ENCODE data around the gene SNED1.

SNED1 gene

DNA sequence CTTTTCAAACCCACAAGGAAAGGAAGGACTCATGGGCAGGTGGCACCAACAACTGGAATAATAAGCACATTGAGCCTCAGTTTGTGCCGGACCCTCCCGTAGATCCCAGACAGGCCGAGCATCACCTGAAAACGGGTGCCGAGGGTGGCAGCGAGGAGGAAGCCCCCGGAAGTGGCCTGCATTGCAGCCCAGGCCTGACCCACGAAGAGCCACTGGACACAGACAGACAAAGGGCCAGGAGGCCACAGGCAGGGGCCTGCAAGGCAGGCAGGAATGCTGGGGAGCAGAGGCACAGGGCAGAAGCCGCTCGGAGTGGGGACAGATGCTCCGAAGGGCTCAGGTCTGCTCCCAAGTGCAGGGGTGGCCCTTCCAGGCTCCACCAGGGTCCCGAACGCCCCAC is 71.9 kb downstream of the SNED1 start:
- no peak for DNase-seq
- Mint-ChIP-seq H3K9me3 (no peaks in the 10 kb centered on the region), H3K36me3 (ENCODE audit: low read depth) (peaks cover 15% of the 10 kb centered on the region), H3K4me3 (no peak overlapping the region), H3K27me3 (no peaks in the 10 kb centered on the region), H3K27ac (no peak overlapping the region), H3K4me1 (ENCODE audit: low read depth) (no peaks in the 10 kb centered on the region)

- Mint-ChIP-seq H3K27ac (no peak overlapping the region), H3K36me3 (ENCODE audit: low read depth) (peaks cover 22% of the 10 kb centered on the region), H3K4me1 (ENCODE audit: low read depth) (no peaks in the 10 kb centered on the region), H3K4me3 (no peak overlapping the region), H3K27me3 (no peaks in the 10 kb centered on the region), H3K9me3 (no peaks in the 10 kb centered on the region)
- DNase-seq: no peak
These were observed 72.6 kb downstream of the SNED1 start for GRCh38 chr2:241070811-241071676.

DNA sequence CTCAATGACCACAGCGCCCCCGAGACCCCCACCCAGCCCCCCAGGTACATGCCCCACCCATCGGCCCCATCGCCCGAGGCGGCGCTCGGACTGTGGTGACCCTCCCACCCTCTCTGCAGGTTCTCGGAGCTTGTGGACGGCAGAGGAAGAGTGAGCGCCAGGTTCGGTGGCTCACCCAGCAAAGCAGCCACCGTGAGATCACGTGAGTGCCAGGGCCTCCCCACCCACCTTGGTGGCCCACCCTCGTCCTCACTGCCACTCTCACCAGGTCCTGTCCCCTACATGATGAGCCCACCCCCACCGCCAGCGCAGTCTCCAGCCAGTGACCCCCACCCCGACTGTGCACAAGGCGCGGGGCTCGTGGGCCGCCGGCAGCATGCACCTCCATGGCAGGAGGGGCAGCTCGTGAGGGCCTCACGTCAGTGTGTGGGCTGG is 73.3 kb downstream of the SNED1 start:
- H3K36me3 Mint-ChIP-seq (ENCODE audit: low read depth): peaks cover 22% of the 10 kb centered on the region
- H3K4me1 Mint-ChIP-seq (ENCODE audit: low read depth): no peaks in the 10 kb centered on the region
- DNase-seq: no peak
- H3K4me3 Mint-ChIP-seq: no peak overlapping the region
- H3K27ac Mint-ChIP-seq: no peak overlapping the region
- H3K9me3 Mint-ChIP-seq: no peaks in the 10 kb centered on the region
- H3K27me3 Mint-ChIP-seq: no peaks in the 10 kb centered on the region

DNA sequence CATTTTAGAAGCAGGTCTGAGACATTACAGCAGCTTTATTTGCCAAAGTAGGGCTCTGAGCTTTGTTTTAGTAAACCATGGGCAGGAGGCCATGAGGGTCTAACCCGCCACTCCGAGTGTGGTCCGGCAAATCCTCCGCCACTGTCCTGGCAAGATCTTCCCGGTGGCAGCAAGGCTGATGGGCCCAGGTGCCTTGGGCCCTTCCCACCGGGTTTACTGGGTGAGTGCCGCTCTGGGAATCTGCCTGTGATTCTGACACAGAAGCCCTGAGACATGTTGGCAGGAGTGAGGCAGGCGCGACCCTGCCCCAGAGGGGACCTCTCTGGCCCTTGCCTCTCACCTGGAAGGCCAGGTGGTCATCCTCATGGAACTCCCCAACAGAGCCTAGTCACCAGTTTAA is 73.7 kb downstream of the SNED1 start:
- DNase-seq: no peak
- Mint-ChIP-seq H3K27ac (no peak overlapping the region), H3K36me3 (ENCODE audit: low read depth) (peaks cover 22% of the 10 kb centered on the region), H3K9me3 (no peaks in the 10 kb centered on the region), H3K27me3 (no peaks in the 10 kb centered on the region), H3K4me1 (ENCODE audit: low read depth) (no peaks in the 10 kb centered on the region), H3K4me3 (no peak overlapping the region)

DNA sequence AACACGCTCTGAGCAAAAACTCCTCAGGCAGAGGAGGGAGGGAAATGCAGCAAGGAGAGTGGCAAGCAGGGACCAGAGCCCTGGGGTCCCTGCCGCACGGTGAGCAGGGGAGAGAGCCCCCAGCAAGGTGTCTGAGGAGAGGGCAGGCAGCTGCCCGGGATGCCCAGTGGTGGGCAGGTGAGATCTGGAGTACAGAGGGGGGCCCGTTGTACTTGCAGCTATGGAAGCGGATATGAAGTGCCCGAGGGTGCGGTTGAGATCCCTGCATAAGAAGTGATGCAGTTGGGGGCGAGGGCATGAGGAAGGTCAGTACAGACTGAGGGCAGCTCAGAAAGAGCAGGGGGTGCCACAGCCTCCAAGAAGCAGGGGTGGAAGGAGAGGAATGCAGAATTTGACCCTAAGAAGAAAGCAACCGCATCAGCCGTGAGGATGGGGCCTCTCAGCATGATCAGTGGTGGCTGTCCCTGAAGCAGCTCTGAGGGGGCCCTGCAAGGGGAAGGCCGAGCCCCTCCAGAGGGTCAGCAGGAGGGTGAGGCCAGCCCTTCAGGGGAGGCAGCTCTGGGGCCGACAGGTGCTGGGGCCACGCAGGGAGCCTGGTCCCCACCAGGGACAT is 74.2 kb downstream of the SNED1 start:
- Mint-ChIP-seq H3K27me3 (no peaks in the 10 kb centered on the region), H3K36me3 (ENCODE audit: low read depth) (peaks cover 26% of the 10 kb centered on the region), H3K4me3 (no peak overlapping the region), H3K27ac (no peak overlapping the region), H3K4me1 (ENCODE audit: low read depth) (peaks cover 3% of the 10 kb centered on the region), H3K9me3 (no peaks in the 10 kb centered on the region)
- DNase-seq: peak; percentile 26

DNA sequence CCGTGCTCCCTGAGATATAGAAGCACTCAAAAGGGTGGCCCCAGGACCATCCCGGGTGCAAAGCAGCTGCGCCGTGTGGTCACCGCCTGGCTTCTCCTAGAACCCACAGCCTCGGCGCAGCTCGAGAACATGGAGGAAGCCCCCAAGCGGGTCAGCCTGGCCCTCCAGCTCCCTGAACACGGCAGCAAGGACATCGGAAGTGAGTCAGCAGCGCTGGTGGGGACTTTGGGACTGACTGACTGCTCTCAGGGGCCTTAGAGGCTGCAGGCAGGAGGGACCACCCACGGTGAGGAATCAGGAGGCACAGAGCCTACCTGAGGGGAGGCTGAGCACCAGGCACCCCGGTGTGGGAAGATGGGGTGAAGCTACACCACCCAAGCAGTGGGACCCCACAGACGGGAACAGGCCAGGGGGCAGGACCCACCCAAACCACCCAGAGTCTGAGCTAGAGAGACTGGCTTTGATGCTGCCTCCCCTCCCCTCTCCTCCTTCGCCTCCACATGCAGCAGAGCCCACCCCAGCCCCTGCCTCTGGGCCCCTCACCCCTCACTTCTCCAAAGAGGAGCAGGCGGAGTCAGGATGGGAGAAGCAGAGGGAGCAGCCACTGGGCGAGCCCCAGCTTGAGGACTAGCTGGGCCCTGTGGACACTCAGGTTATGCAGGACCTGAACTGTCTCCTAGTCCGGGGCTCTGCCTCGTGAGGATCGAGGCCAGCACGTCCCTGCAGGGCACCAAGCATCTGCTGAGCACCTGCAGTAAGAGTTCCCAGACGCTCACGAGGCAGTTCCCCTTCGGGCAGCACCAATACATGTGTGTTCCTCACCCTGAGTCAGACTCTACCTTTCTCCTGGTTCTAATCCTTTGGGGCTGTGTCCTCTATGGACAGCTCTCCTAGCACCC is 75.0 kb downstream of the SNED1 start:
- Mint-ChIP-seq H3K27ac (no peak overlapping the region), H3K27me3 (no peaks in the 10 kb centered on the region), H3K4me1 (ENCODE audit: low read depth) (peaks cover 3% of the 10 kb centered on the region), H3K36me3 (ENCODE audit: low read depth) (peaks cover 26% of the 10 kb centered on the region), H3K4me3 (no peak overlapping the region), H3K9me3 (no peaks in the 10 kb centered on the region)
- no peak for DNase-seq

GRCh38 chr2:241074065-241074818 is 75.8 kb downstream of the SNED1 start:
- Mint-ChIP-seq H3K27me3 (no peaks in the 10 kb centered on the region), H3K27ac (no peak overlapping the region), H3K4me3 (no peak overlapping the region), H3K36me3 (ENCODE audit: low read depth) (peaks cover 26% of the 10 kb centered on the region), H3K9me3 (no peaks in the 10 kb centered on the region), H3K4me1 (ENCODE audit: low read depth) (peaks cover 3% of the 10 kb centered on the region)
- no peak for DNase-seq

DNA sequence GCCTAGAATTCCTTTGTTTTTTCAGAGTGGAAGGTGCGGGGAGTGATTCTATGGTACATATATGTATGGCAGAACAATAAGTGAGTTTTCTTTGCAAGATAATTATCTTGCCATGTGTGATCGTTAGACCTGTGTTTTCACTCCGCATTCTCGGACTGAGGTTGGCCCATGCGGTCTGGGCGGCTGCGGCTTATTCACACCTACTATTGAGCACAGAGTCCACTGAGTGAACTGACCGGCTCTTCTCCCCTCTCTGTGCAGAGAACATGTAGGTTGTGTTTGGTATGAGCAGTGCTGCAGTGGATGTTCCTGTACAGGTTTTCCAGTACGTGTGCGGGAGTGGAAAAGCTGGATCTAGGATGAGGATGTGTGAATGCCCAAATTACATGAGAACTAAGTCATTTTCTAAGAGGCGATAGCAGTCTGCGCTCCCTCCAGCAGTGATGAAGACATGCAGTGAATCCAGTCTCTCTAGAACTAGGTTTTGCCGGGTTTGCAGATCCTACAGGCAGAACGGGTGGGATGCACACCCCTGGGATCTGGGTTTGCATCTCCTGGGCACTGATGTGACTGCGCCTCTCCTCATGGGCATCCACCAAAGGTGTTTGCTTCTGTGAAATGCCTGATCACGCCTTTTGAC is 76.6 kb downstream of the SNED1 start:
- Mint-ChIP-seq H3K4me1 (ENCODE audit: low read depth) (peaks cover 3% of the 10 kb centered on the region), H3K36me3 (ENCODE audit: low read depth) (peaks cover 26% of the 10 kb centered on the region), H3K4me3 (no peak overlapping the region), H3K27ac (no peak overlapping the region), H3K27me3 (no peaks in the 10 kb centered on the region), H3K9me3 (no peaks in the 10 kb centered on the region)
- no peak for DNase-seq

DNA sequence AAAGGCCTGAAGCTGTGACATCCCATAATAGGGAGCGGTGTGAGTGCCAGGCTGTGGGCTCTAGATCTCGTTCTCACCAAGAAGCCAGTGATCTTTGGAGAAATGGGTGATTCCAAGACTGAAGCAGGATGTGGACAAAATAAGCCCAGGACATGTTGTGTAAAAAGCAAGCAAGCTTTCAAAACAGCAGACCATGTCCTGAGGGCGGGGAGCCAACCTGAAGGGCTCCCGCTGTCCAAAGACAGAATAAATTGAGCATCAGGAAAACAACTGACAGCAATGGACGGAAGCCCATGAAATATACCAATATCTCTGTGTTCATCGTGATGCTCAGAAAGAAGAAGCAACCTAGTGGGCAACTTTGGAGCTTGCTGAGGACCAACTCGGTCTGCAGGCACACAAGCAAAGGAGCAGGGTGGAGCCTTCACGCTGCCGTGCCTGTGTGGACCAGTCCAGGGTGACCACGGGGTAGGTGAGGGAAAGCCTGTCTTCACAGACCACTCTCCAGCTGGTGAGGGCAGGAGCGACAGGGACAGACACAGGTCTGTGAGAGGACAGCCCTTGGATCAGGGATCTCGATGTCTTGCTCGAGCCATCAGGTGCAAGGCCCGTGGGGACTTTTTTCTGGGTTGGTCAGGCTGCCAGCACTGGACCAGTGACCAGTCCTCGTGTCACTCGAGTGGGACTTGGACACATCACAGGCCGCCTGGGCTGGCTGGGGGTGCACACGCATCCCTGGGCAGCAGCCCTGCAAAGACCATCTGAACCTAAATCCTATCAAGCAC is 82.2 kb downstream of the SNED1 start:
- Mint-ChIP-seq H3K4me3 (no peak overlapping the region), H3K36me3 (ENCODE audit: low read depth) (peaks cover 35% of the 10 kb centered on the region), H3K4me1 (ENCODE audit: low read depth) (peaks cover 8% of the 10 kb centered on the region), H3K9me3 (peaks cover 2% of the 10 kb centered on the region), H3K27ac (no peak overlapping the region), H3K27me3 (no peaks in the 10 kb centered on the region)
- no peak for DNase-seq

DNA sequence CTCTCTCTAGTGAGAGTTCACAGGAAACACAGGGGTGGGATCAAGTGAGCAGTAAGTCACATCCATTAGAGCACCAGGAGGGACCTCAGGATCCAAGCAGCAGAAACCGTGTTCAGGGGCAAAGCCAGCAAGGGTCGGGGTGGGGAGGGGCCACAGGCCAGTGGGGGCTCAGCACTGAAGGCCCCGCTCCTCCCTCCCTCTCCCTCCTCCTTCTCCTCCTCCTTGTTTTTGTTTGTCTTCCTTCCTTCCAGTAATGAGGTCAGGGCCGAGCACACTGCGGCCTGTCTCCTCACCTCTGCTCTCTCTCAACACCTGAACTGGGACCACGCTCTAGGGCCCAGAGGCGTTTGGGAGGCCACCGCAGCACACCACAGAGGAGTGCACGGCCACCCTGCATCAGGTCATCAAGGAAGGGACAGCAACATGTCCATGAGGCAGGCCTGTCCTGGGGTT is 82.8 kb downstream of the SNED1 start:
- Mint-ChIP-seq H3K36me3 (ENCODE audit: low read depth) (peaks cover 37% of the 10 kb centered on the region), H3K9me3 (peaks cover 4% of the 10 kb centered on the region), H3K27ac (no peak overlapping the region), H3K4me3 (no peak overlapping the region), H3K27me3 (no peaks in the 10 kb centered on the region), H3K4me1 (ENCODE audit: low read depth) (peaks cover 8% of the 10 kb centered on the region)
- DNase-seq: no peak

GRCh38 chr2:241081643-241082340 is 83.4 kb downstream of the SNED1 start:
- H3K27me3 Mint-ChIP-seq: no peaks in the 10 kb centered on the region
- H3K4me3 Mint-ChIP-seq: no peak overlapping the region
- H3K4me1 Mint-ChIP-seq (ENCODE audit: low read depth): peaks cover 8% of the 10 kb centered on the region
- no peak for DNase-seq
- peak overlapping the region; percentile 56 for H3K27ac Mint-ChIP-seq
- peaks cover 43% of the 10 kb centered on the region for H3K36me3 Mint-ChIP-seq (ENCODE audit: low read depth)
- peaks cover 7% of the 10 kb centered on the region for H3K9me3 Mint-ChIP-seq

GRCh38 chr2:241082341-241083090 is 84.1 kb downstream of the SNED1 start:
- peak overlapping the region; percentile 56 for H3K27ac Mint-ChIP-seq
- H3K4me3 Mint-ChIP-seq: no peak overlapping the region

More at GRCh38 chr2:241082341-241083090, 84.1 kb downstream of the SNED1 start:
- H3K4me1 Mint-ChIP-seq (ENCODE audit: low read depth): peaks cover 6% of the 10 kb centered on the region
- H3K36me3 Mint-ChIP-seq (ENCODE audit: low read depth): peaks cover 47% of the 10 kb centered on the region
- peaks cover 7% of the 10 kb centered on the region for H3K9me3 Mint-ChIP-seq
- no peaks in the 10 kb centered on the region for H3K27me3 Mint-ChIP-seq
- DNase-seq: no peak
